GM19025 (cell line): ENCODE results near the gene PLAAT4.
"Not testable (repeated sequence)": the region's sequence is repeated elsewhere in the genome, so short reads cannot be mapped to it uniquely, and the experiment has no call there.

ENCODE experiments used
- ATAC-seq: cut with Tn5 transposase; IDR thresholded peaks from one replicate; pipeline ENCODE4 v1.9.1; 2021; ENCODE audit warnings: mild to moderate bottlenecking, low read depth, moderate library complexity; ENCODE audit not compliant: unreplicated experiment

The PLAAT4 gene

DNA sequence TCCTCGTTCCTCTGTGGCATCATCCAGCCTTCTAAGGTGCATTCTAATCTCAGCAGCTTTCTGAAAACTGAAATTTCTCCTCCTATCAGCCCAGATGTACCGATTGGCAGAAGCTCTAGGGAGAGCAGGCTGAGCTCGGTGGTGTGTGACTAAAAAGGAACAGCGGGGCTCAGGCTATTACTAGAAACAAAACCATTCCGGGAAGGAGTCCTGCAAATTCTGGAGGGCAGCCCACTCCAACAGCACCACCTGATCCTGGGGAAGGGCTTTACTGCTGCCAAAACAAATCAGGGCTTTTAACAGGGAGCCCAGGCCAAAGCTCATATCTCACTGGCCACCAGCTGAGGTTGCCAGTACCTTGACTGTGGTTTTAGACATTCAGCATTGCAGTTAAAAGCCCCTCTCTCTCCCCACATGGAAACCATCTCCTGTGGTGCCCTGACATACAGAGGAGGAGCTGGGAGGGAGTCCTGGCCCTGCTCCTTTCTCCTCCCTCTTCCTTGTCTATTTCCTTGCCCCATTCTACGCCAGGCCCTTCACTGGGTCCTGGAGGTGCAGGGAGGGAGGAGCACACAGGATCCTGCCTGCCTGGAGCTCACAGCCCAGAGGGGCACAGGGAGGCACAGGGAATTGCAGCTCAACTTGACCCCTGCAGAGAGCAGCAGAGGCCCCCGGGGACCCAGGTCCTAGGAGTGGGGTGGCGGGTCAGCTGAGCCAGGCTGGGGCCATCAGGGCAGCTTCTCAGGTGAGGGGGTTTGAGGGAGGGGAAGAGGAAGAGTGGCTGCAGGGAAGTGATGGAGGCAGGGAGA lies 889 bp downstream of the PLAAT4 start:
- no peak for ATAC-seq

DNA sequence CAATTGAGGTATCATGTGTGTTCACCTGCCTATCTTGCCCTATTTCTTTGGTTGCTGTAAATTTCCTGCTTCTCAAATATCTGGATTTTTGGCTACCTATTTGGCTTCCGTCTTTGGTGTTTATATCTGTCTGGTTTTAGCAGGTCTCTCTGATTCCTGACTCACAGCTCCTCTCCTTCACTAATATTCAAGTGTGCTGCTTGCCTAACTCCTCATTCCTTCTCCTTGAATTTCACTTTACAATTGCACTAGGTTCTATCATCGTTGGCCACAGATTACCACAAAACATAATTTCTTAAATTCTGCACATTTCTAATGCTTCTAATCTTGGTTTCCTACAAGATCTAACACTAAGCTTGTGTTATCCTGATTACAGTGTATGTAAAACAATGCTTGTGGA lies 5.9 kb downstream of the PLAAT4 start:
- not testable (repeated sequence) for ATAC-seq

DNA sequence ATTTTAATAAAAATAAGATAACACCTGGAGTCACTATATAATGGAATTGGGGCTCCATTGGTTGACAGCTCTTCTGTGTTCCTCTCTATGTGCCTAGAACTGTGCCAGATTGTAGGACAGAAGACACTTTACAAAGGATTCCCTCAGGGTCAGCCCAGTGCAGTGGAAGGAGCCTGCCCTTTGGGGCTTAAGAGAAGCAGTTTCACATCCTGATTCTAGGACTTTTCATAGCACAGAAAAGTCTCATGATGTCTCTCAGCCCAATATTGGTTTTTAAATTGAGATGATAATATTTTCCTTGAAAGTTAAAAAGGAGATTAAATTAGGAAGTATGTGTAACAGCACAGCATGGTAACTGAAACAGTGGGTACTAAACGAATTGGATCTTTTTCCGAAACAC lies 7.1 kb downstream of the PLAAT4 start:
- ATAC-seq, result no peak

DNA sequence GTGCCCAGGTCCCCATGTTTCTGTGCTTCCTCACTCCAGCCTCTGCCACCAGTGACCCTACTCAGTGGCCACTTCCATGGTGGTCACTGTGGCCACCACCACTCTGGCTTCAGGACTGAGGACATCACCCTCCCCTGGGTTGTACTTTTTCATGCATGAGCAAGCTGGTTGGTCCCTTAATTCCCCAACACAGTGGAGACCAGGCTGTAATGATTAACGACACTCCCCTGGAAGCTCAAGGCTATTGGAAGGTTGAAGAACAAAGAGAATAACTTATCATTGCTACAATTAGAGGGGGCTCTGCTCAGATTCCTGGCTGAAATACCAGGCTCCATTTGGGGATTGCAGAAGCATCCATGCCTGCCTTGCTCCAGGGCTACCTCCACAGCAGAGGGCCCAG lies 10.5 kb downstream of the PLAAT4 start:
- no peak for ATAC-seq

DNA sequence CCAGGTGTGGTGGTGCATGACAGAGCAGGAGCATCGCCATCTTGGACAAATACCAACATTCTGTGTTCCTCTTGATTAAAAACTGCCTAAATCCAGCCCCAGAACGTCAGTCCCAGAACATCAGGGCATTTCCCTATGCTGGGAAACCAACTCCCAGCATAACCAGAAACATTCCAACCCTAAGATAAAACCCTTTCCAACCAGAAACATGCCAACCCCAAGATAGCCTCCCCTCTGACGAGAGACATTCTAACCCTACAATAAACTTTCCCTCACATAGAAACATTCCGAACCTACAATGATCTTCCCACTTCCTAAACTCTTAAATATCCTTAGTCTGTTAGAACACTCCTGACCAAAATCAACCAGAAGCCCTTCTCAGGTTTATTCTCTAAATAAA lies 11.6 kb downstream of the PLAAT4 start:
- no peak for ATAC-seq

DNA sequence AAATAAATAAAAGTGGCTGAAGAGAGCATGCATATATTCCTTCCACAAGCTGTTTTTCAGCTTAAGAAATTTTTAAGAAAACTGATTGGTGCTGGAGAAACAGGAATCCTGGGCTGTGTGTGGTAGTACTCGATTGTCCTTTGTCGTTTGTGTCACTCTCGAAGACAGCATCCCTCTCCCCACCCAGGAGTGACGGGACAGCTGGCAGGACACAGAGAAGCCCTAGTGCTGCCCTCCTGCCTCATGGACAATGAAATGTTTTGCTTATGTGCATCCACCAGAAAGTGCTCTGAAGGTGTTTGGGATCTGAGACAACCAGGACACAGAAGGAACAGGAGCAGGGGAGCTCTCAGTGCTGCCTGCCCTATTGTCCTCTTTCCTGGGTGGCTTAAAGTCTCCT lies 12.8 kb downstream of the PLAAT4 start:
- ATAC-seq, result no peak

DNA sequence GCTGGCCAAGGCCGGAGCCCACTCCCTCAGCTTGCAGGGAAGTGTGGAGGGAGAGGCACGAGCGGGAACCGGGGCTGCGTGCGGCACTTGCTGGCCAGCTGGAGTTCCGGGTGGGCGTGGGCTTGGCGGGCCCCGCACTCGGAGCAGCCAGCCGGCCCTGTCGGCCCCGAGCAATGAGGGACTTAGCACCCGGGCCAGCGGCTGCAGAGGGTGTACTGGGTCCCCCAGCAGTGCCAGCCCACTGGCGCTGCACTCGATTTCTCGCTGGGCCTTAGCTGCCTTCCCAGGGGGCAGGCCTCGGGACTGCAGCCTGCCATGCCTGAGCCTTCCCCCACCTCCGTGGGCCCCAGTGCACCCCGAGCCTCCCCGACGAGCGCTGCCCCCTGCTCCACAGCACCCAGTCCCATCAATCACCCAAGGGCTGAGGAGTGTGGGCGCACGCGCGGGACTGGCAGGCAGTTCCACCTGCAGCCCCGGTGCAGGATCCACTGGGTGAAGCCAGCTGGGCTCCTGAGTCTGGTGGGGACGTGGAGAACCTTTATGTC lies 13.6 kb downstream of the PLAAT4 start:
- ATAC-seq, result not testable (repeated sequence)

DNA sequence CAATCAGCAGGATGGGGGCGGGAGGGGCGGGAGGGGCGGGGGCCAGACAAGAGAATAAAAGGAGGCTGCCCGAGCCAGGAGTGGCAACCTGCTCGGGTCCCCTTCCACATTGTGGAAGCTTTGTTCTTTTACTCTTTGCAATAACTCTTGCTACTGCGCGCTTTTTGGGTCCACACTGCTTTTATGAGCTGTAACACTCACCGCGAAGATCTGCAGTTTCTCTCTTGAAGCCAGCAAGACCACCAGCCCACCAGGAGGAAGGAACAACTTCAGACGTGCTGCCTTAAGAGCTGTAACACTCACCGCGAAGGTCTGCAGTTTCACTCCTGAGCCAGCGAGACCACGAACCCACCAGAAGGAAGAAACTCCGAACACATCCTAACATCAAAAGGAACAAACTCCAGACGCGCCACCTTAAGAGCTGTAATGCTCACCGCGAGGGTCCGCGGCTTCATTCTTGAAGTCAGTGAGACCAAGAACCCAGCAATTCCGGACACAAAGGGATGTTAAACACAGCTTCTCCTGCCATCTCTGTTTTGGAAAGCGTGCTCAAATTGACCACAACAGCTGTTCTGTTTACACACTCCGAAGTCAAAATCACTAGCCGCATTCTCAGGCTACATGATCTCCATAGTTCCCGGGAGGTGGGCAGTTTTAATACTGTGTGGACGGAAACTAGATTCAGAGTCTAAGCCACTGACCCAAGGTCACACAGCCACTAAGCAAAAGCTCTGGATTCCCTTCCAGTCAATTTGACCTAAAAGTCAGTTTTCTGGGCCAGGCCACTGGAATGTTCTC lies 14.7 kb downstream of the PLAAT4 start:
- no peak for ATAC-seq

DNA sequence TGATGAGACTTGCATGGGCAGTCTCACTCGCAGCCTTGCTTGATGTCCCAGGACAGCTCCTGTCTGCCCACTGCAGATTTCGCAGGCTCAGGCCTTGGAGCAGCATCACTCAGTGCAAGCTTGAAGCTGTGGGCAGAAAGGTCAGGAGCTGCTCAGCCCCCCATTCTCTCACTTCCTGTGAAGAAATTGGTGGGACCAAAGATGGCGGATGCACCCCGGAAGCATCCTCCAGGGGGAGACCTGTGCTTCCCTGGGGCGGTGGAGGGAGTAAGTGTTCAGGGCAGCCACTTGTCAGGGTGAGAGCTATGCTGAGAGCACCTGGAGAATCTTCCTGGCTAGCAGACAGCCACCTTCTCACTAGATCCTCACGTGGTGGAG lies 15.3 kb downstream of the PLAAT4 start:
- ATAC-seq, result no peak

DNA sequence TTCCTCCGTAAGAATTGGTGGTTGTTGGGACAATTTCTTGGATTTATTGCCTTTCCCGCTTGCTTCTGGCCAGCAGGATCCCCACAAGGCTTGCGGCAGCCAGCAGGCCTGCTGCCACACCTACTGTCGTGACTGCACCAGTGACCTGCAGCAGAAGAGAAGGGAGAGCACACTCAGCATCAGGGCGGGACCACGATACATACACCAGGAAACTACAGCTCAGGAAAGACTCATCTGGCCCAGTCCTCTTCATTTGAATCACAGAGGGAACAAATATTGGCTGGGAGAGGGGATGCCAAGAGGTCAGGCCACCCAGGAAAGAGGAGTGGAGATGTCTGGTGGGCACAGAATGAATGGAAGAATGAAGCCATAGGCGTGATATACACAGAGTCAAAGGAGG lies 16.3 kb downstream of the PLAAT4 start:
- no peak for ATAC-seq

DNA sequence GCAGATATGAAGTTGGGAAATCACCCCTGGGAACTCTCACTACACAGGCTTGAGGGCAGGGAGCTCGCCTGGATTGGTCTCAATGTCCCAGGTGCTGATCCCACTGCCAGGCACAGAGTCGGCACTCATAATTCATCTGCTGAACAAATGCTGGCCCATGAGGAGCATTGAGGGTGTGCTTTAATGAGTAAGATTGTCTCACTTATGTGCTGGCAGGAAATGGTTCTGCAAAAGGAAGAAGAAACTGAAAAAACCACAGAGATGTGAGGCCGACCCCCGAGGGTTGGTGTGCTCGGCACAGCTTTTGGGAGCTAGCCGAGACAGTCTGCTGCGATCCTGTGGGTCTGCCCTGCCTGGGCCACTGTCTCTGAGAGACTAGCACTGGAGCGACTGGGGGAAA lies 17.2 kb downstream of the PLAAT4 start:
- peak; percentile 75 for ATAC-seq

DNA sequence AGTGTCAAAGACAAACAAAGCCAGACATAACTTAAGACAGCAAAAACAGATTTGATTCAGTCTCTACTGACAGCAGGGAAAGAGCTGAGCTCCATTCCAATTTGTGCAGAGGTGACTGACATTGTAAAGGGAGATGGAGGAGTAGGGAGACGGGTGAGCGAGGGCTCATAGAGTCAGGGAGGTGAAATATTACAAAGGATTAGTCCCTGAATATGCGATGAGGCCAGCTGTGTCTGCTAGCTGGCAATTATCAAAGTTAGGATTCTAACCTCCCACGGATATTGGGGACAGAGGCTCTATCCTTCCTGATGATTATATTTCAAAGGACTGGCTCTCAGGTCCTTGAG lies 18.2 kb downstream of the PLAAT4 start:
- no peak for ATAC-seq

DNA sequence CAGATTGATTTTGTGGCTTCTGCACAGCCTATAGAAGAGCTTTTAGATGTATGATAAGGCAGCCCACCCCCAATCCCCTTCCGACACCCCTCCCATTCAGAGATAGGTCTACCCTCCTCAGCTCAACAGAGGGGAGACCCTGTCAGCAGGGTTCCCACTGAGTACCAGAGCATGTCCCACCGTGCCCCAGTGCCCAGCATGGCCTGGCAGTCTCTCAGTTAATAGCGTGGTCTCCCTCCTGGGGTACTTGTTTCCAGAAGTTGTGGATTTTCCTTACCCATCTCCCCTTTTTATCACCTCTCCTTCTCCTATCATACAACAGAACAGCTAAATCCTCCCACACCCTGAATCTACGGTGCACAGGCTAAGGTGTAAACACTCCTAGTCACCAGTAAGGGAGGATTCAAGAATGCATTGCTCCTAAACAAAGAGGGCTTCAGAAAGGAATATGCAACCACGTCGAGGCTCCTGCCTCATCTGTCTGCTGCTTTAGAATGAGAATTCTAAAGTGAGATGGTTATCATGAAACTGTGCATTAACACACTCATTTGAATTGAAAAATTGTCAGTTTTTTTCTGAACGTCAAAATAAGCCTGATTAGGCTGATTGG lies 19.9 kb downstream of the PLAAT4 start:
- ATAC-seq, result no peak

DNA sequence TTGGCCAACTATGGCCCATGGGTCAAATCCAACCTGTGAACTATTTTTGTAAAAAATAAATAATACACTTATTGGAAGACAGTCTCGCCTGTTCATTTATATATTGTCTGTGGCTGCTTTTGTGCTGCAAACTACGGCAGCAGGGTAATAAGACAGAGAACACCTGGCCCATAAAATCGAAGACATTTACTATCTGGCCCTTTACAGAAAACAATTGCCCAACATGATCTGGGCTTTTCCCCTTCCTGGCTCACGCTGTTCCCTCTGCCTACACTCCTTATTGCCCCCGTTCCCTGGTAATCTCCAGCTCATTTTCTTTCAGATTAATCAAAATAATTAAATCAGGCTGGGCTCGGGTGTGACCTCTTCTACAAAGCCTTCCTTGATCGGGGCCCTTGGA lies 21.0 kb downstream of the PLAAT4 start:
- no peak for ATAC-seq

DNA sequence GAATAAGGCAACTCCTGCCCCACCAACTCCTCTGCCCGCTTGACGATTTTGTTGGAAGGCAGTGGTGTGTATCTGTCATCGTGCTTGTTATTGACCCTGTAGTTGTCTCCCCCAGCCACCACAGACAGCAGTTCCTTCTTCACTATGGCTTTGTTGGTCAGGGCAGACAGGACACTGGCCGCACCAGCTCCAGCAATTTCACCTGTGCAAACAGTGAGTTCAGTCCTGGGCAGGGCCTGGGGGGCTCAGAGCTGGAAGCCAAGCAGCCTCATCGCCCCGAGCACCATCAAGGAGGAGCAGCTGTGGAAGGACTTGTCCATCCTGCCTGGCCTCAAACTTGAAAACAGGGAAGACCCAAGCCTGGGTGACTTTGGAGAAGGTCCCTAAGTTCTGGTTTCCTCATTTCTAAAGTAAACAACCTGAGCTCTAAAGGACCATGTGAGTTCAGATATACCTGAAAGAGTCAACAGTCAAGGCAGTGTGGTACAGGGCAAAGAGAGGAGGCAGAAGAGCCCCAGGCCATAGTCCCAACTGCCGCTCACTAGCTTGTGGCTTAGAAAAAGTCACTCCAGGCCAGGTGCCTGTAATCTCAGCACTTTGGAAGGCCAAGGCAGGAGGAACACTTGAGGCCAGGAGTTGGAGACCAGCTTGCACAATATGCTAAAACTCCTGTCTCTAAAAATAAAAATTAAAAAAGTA lies 22.0 kb downstream of the PLAAT4 start:
- no peak for ATAC-seq

DNA sequence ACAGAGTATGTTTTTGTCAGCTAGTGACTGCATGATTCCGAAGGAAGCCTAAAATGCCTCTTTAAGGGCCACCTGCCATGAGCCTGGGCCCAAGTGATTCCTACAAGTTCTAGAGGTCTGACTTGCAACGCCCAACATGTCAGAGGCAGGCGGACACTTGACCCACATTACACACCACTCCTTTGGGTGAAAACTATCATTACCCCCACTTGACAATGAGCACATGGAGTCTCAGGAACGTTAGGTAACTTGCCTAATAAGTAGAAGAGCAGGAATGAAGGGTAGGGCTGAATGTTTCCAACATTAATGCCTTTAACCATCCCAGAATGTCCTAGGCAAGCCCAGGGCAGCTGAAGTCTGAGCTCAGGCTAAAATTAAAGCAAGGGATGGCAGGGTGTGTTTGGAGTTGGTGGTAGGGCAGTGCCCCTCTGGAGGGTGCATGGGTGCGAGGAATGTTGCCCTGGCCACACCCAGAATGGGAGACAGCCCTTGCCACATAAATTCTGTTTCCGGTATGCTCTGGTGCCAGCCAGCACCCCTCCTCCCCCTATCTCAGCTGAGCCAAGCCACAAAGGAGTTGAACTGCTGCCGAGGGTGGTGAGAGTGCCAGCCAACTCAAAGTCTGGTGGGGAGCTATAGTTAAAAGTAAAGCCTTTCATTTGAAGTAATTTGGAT lies 24.0 kb downstream of the PLAAT4 start:
- no peak for ATAC-seq

DNA sequence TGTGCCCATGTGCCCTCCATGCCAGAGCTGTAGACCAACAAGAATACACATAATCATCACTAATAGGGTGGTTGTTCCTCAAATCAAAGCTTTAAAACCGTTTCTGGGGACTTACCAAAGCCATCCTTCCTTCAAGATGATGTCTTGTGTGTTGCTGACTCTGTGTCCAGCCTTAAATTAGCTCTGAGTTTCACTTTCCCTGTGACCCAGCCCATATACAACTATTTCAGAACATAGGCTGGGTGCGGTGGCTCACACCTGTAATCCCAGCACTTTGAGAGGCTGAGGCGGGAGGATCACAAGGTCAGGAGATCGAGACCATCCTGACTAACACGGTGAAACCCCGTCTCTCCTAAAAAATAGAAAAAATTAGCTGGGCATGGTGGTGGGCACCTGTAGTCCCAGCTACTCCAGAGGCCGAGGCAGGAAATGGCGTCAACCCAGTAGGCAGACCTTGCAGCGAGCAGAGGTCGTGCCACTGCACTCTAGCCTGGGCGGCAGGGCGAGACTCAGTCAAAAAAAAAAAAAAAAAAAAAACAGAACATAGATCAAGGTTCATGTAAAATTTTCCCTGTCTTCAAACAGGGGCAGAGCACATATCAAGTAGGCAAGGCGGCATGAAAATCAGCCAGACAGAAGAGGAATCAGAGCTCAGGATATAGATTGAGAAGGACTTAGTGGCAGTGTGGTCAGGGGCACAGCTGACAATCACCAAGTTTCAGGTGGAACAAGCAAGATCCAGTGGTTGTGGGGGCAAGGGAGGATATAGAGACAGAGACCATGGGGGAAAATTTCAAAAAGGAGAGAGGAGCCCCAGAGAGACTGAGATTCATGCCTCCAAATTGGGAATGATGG lies 26.8 kb downstream of the PLAAT4 start, which contains the start of gene PLAAT2:
PLAAT2 (minus strand) TSS at position 179 of the 855 bp plus-strand sequence; CDS start at position 124, 55 bp downstream.
- ATAC-seq, result no peak

DNA sequence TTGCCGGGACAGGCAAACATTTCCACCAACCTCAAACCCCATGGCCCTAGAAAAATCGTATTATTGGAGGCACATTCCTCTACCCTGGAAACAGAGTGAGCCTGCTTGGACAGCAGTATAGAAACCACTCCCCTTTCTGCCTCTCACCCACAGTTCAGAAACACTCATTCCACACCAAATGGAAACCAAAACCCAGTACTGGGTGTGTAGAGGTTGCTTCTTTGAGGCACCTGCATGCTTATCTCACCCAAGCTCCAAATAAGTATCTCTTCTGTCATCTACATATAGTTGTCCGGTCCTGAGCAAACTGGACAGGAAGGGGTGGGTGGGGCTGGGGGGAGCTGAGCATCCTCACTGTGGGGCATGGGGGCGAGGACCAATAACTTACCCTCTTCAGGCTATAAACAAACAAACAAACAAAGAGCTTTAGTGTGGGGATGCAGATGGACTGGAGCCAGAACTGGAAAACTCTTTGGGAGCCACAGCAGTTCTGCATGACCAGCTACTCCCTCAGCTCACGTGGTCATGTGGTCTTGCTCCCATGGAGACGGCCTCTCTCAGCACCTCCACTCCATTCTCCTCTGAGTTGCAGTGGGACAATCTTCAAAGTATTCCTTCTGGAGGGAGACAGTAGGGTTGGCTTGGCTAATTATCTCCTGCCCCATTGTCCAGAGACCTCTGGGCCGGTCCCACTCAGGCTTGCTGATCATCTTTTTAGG lies 27.6 kb downstream of the PLAAT4 start:
- peak; percentile 55 for ATAC-seq
